Smooth muscle cell (in vitro differentiated cells): ENCODE results near the gene SDK1. TPM values are rescaled to one million over a fixed set of nuclear protein-coding genes. Genes with fewer than 3 reads are reported as not detected.

ENCODE experiments used
- DNase-seq: peaks from one replicate; lab custom pipeline; 2025; ENCODE audit not compliant: unreplicated experiment; lab: John Stamatoyannopoulos, UW
- H2AFZ ChIP-seq: fragments of 200-600 bp; sonication (generic); 2 replicates; pipeline ENCODE4 v1.6.0; 2016; ENCODE audit warnings: antibody characterized with exemption, low read depth, mild to moderate bottlenecking
- H3F3A ChIP-seq: fragments of 200-600 bp; sonication (generic); 2 replicates; pipeline ENCODE4 v1.6.0; 2017; ENCODE audit warnings: antibody characterized with exemption, low read depth
- H3K27ac ChIP-seq: fragments of 200-600 bp; sonication (generic); 2 replicates; pipeline ENCODE4 v1.5.1; 2016; ENCODE audit warnings: low read depth, mild to moderate bottlenecking
- H3K27me3 ChIP-seq: fragments of 200-600 bp; sonication (generic); 2 replicates; pipeline ENCODE4 v1.6.1; 2016; ENCODE audit warnings: low read depth, mild to moderate bottlenecking
- H3K36me3 ChIP-seq: fragments of 200-600 bp; sonication (generic); 2 replicates; pipeline ENCODE4 v1.5.1; 2016; ENCODE audit warnings: low read depth
- H3K4me1 ChIP-seq: fragments of 200-600 bp; sonication (generic); 2 replicates; pipeline ENCODE4 v1.5.1; 2016; ENCODE audit warnings: low read depth
- H3K4me2 ChIP-seq: fragments of 200-600 bp; sonication (generic); 2 replicates; pipeline ENCODE4 v1.6.0; 2016; ENCODE audit warnings: mild to moderate bottlenecking
- H3K4me3 ChIP-seq: fragments of 200-600 bp; sonication (generic); 2 replicates; pipeline ENCODE4 v1.5.1; 2016; ENCODE audit warnings: mild to moderate bottlenecking
- H3K79me2 ChIP-seq: fragments of 200-600 bp; sonication (generic); 2 replicates; pipeline ENCODE4 v1.6.0; 2016; ENCODE audit warnings: low read depth, mild to moderate bottlenecking
- H3K9ac ChIP-seq: fragments of 200-600 bp; sonication (generic); 2 replicates; pipeline ENCODE4 v1.6.0; 2016; ENCODE audit warnings: low read depth
- H3K9me3 ChIP-seq: fragments of 200-600 bp; sonication (generic); replicated peaks from 2 replicates; pipeline ENCODE4 v1.5.1; 2016; ENCODE audit warnings: low read depth
- H4K20me1 ChIP-seq: fragments of 200-600 bp; sonication (generic); 2 replicates; pipeline ENCODE4 v1.6.0; 2016; ENCODE audit warnings: low read depth
- CTCF ChIP-seq: fragments of 200-600 bp; sonication (generic); IDR thresholded peaks from 2 replicates; pipeline ENCODE4 v1.5.1; 2017; ENCODE audit warnings: borderline replicate concordance, mild to moderate bottlenecking, antibody characterized with exemption; ENCODE audit not compliant: insufficient read depth, poor library complexity, severe bottlenecking
- WGBS: methylation state at CpG from one replicate; pipeline ENCODE4 v1.1.7; 2016; ENCODE audit warnings: low lambda C conversion rate; 5-methylcytosine and 5-hydroxymethylcytosine counted together
- polyA plus RNA-seq: library from polyadenylated mRNA; unstranded; fragments of >200 nt; fragmentation: Nextera tagmentation; extraction: Ambion mirVana; gene quantifications from 2 replicates; pipeline ENCODE4 v1.2.1, GENCODE V29; 2016
- total RNA-seq: library from RNA; depleted of rRNA; stranded (reverse); fragments of >200 nt; gene quantifications from 2 replicates; pipeline ENCODE4 v1.2.3, GENCODE V29; 2014

SDK1 gene
- total and polyA plus RNA-seq, 2 experiments from 2014 or later = 1.1 to 2.5 TPM

- H3K4me3 ChIP-seq = no peak overlapping the region
- TF ChIP-seq CTCF = no peak
- no peak overlapping the region for H3K27ac ChIP-seq
- H3K9ac ChIP-seq = no peak overlapping the region
- no peaks in the 10 kb centered on the region for H3F3A ChIP-seq
- H3K27me3 ChIP-seq = no peaks in the 10 kb centered on the region
- no peak for DNase-seq
- H4K20me1 ChIP-seq = no peaks in the 10 kb centered on the region
- WGBS = 87% methylated on average over 3 of the region's 3 CpGs
- no peaks in the 10 kb centered on the region for H3K36me3 ChIP-seq
- no peak overlapping the region for H2AFZ ChIP-seq
- no peaks in the 10 kb centered on the region for H3K9me3 ChIP-seq
- no peaks in the 10 kb centered on the region for H3K79me2 ChIP-seq
- H3K4me2 ChIP-seq = no peak overlapping the region
- H3K4me1 ChIP-seq = no peaks in the 10 kb centered on the region
These were observed 494.7 kb downstream of the SDK1 start for GRCh38 chr7:3795781-3796180.

GRCh38 chr7:3805151-3805550, 504.1 kb downstream of the SDK1 start:
- Histone ChIP-seq H3K4me3 (no peak overlapping the region), H4K20me1 (no peaks in the 10 kb centered on the region), H3K9ac (no peak overlapping the region), H3K79me2 (no peaks in the 10 kb centered on the region), H3K27me3 (no peaks in the 10 kb centered on the region), H3F3A (no peaks in the 10 kb centered on the region), H2AFZ (no peak overlapping the region), H3K9me3 (no peaks in the 10 kb centered on the region), H3K4me1 (no peaks in the 10 kb centered on the region), H3K36me3 (no peaks in the 10 kb centered on the region), H3K27ac (peak overlapping the region; percentile 65), H3K4me2 (no peak overlapping the region)
- 69% methylated on average over 3 of the region's 3 CpGs for WGBS
- no peak for TF ChIP-seq CTCF
- DNase-seq = no peak

GRCh38 chr7:3806516-3806915, 505.5 kb downstream of the SDK1 start:
- no peaks in the 10 kb centered on the region for H3F3A ChIP-seq
- H4K20me1 ChIP-seq = no peaks in the 10 kb centered on the region
- H3K9ac ChIP-seq = no peak overlapping the region
- no peaks in the 10 kb centered on the region for H3K79me2 ChIP-seq
- H3K27me3 ChIP-seq = no peaks in the 10 kb centered on the region
- H3K4me1 ChIP-seq = no peaks in the 10 kb centered on the region
- no peak overlapping the region for H3K4me2 ChIP-seq
- WGBS = 83% methylated on average over 8 of the region's 8 CpGs
- H3K4me3 ChIP-seq = no peak overlapping the region
- H2AFZ ChIP-seq = no peak overlapping the region
- H3K36me3 ChIP-seq = no peaks in the 10 kb centered on the region
- no peak overlapping the region for H3K27ac ChIP-seq
- no peak for TF ChIP-seq CTCF
- H3K9me3 ChIP-seq = no peaks in the 10 kb centered on the region
- no peak for DNase-seq

- Histone ChIP-seq H3K4me2 (no peak overlapping the region), H3K27ac (no peak overlapping the region), H3K4me1 (no peaks in the 10 kb centered on the region), H3K36me3 (no peaks in the 10 kb centered on the region), H3K79me2 (no peaks in the 10 kb centered on the region), H3K27me3 (no peaks in the 10 kb centered on the region), H4K20me1 (no peaks in the 10 kb centered on the region), H3K4me3 (no peak overlapping the region), H2AFZ (no peak overlapping the region), H3K9ac (no peak overlapping the region), H3K9me3 (no peaks in the 10 kb centered on the region), H3F3A (no peaks in the 10 kb centered on the region)
- TF ChIP-seq CTCF = no peak
- whole genome bisulfite sequencing = 96% methylated on average over 9 of the region's 9 CpGs
- no peak for DNase-seq
These were observed 506.8 kb downstream of the SDK1 start for GRCh38 chr7:3807824-3808223.
